GM13976 (cell line): Measurements from ENCODE around the gene KRT222.

Source experiments
- DNase-seq: peaks from one replicate; pipeline ENCODE4 v3.0.0; 2012; ENCODE audit warnings: low spot score
- in situ Hi-C: fragments of 300-500 bp; cut with MboI; formaldehyde crosslinking; loops from one replicate; pipeline ENCODE4 v1.12.0; 2022; ENCODE audit warnings: low sequenced_read_pairs, mixed read lengths, inconsistent platforms; ENCODE audit not compliant: unreplicated experiment
- TF ChIP-seq, protein P1 (sequence below): IDR thresholded peaks from 2 replicates; pipeline ENCODE4 v1.5.1; 2012; ENCODE audit warnings: borderline replicate concordance, mild to moderate bottlenecking; ENCODE audit not compliant: insufficient read depth; ENCODE audit errors: extremely low read depth, missing control alignments, control extremely low read depth

Gene KRT222

DNA sequence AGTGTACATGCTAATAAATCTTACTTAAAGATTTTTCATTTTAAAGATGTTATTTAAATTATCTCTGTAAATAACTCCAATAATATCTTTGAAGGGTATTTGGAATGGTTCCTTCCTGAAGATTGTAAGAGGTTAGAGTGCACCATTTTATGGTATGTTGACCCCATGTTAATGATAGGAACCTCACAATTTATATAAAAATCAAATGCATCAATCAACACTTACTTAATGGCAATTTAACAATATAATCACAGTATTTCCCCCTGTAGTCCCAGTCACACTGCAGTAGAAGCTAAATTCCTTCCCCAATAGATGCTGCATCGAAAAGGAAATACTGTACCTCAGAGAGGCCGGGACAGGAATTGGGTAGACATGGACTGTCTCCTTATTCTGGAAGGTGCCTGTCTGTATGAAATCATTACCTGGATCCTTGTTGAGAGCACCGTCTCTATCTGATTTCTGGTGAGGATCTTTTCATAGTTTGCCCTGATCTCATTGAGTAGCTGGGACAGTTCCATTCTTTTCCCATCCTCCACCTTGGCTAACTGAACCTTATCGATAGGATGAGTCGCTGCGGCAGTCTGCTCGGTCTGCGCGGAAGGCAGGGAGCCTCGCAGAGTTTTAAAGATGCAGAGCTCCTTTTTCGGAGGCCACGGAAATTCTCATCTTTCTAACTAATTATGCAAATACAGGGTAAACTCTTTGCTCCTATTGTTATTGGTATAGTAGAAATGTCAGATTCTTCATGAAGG is at the start of gene KRT222:
Gene KRT222, minus strand, starts transcription at position 596 of the 752 bp plus-strand sequence. Its CDS starts 78 bp downstream, at position 518.
- no peak for DNase-seq
- in situ Hi-C loops: no loop called here
- TF ChIP-seq, protein P1, sequence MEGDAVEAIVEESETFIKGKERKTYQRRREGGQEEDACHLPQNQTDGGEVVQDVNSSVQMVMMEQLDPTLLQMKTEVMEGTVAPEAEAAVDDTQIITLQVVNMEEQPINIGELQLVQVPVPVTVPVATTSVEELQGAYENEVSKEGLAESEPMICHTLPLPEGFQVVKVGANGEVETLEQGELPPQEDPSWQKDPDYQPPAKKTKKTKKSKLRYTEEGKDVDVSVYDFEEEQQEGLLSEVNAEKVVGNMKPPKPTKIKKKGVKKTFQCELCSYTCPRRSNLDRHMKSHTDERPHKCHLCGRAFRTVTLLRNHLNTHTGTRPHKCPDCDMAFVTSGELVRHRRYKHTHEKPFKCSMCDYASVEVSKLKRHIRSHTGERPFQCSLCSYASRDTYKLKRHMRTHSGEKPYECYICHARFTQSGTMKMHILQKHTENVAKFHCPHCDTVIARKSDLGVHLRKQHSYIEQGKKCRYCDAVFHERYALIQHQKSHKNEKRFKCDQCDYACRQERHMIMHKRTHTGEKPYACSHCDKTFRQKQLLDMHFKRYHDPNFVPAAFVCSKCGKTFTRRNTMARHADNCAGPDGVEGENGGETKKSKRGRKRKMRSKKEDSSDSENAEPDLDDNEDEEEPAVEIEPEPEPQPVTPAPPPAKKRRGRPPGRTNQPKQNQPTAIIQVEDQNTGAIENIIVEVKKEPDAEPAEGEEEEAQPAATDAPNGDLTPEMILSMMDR: no peak

- TF ChIP-seq, protein P1: no peak
- in situ Hi-C loops: no loop called here
Measured at GRCh38 chr17:40714473-40714872, 49.5 kb upstream of the KRT222 start.

GRCh38 chr17:40707745-40708144 is 42.8 kb upstream of the KRT222 start:
- DNase-seq: no peak
- in situ Hi-C loops: no loop called here
- TF ChIP-seq, protein P1: no peak

More at GRCh38 chr17:40714473-40714872, 49.5 kb upstream of the KRT222 start:
- DNase-seq: no peak

DNA sequence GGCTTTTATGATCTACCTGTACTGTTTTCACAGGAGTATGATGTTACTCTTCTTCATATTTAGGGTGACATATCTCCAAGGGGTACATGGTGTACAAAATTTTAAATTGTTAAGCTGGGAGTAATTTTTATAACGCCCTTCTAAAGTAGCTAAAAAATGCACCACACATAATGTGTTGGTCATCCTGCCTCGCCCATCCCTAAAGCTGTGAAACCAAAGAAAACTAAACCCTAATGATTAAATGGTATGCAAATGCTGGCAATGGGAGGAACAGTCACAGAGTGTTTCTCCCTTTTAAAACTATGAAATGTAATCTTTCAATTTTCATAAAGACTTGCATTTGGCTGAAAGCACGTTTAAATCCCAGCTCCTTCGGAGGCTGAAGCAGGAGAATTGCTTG is 40.6 kb upstream of the KRT222 start:
- in situ Hi-C loops: no loop called here
- DNase-seq: no peak

DNA sequence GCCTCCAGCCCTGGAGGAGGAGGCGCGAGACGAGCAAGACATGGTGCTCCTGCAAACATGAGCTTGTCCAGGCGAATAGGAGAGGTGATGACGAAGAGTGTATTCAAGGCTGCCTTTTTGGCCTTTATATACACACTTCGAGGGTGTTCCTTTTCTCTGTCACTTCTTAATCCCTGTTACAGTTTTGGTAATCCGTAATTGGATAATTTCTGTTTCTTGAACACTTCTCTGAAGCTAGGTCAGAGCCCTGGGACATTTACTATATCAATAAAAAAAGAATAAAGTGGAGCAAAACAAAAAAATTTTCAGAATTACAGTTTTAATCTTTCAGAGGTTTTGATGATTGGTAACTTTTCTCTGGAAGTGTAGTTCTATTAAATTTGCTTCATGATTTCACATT is 38.7 kb upstream of the KRT222 start, which contains the start of gene KRT24:
Gene KRT24, minus strand, starts transcription at position 101 of the 400 bp plus-strand sequence. Its CDS starts 59 bp downstream, at position 42.
- in situ Hi-C loops: no loop called here
- TF ChIP-seq, protein P1: no peak
- no peak for DNase-seq

More for the DNA sequence above, 40.6 kb upstream of the KRT222 start:
- TF ChIP-seq, protein P1: no peak

- TF ChIP-seq, protein P1: no peak
- no peak for DNase-seq
- in situ Hi-C loops: no loop called here
Measured at GRCh38 chr17:40702271-40702670, 37.3 kb upstream of the KRT222 start.
